Head of caudate nucleus (tissue), 42 donors: ENCODE measurements around the gene TMEM72.

Source experiments
- DNase-seq, 42 donors: peaks; one replicate each; pipeline versions ENCODE4 v3.0.0 to v3.0.0-alpha.2; 2020 to 2021; ENCODE audit warnings: mixed read lengths in 7 of 42
- intact Hi-C: fragments of 100-400 bp; cut with DNase I; formaldehyde crosslinking; loops from one replicate; pipeline ENCODE4 v1.15.0; 2022

The TMEM72 gene

GRCh38 chr10:44981172-44982113 is 70.3 kb downstream of the TMEM72 start:
- intact Hi-C loops = no loop called here
- peak in 17 of 42 donors; percentile 15 to 83 (median 58) for DNase-seq

DNA sequence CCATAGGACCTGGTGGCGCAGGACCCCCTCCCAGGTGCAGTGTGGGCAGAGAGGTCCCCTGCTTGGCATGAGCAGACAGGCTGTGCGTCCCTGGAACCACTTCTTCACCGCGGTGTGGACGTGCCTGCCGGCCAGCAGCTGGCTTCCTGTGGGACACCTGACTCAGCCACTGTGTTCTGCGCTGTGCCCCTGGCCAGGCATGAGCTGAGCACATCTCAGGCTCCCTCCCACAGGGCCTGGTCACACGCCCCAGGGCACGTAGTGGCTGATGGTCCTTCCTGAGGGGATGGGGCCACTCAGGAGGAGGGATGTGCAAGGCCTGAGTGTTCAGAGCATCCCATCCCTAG is 71.0 kb downstream of the TMEM72 start:
- peak in 6 of 42 donors; percentile 8 to 37 (median 16) for DNase-seq

GRCh38 chr10:44982496-44982895 is 71.4 kb downstream of the TMEM72 start:
- peak in 7 of 42 donors; percentile 4 to 35 (median 14) for DNase-seq
- intact Hi-C loops = no loop called here

More for the DNA sequence above, 71.0 kb downstream of the TMEM72 start:
- intact Hi-C loops = no loop called here

GRCh38 chr10:44983066-44983894 is 72.1 kb downstream of the TMEM72 start:
- peak in 8 of 42 donors; percentile 9 to 32 (median 14) for DNase-seq
- intact Hi-C loops = no loop called here

DNA sequence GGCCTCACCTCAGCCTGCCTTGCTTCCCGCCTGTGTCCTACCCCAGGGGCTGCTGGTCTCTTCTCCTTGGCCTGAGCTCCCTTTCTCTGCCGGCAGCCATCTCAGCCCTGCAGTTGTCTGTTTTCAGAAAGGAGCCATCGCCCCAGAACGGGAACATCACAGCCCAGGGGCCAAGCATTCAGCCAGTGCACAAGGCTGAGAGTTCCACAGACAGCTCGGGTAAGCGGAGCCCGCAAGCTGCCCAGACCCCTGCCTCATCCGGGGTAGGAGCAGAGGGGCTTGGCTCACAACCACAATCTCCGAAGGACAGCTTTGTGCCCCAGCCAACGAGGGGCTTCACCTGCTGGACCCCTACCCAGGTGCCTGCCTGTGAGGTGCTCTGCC is 72.8 kb downstream of the TMEM72 start:
- DNase-seq = peak in 3 of 42 donors; percentile 3 to 22 (median 7)
- intact Hi-C loops = no loop called here

GRCh38 chr10:44984671-44985101 is 73.5 kb downstream of the TMEM72 start:
- intact Hi-C loops = no loop called here
- DNase-seq = peak in 8 of 42 donors; percentile 5 to 37 (median 14)

- DNase-seq = peak in 5 of 42 donors; percentile 4 to 37 (median 20)
- intact Hi-C loops = no loop called here
These were observed 74.1 kb downstream of the TMEM72 start for GRCh38 chr10:44985175-44985681.

- intact Hi-C loops = no loop called here
- peak in 6 of 42 donors; percentile 3 to 33 (median 10) for DNase-seq
These were observed 75.0 kb downstream of the TMEM72 start for GRCh38 chr10:44986179-44986578.
